ENCODE results near the gene OR2AE1.
"Not testable (repeated sequence)": the region's sequence is repeated elsewhere in the genome, so short reads cannot be mapped to it uniquely, and the experiment has no call there.

OR2AE1 gene, protein sequence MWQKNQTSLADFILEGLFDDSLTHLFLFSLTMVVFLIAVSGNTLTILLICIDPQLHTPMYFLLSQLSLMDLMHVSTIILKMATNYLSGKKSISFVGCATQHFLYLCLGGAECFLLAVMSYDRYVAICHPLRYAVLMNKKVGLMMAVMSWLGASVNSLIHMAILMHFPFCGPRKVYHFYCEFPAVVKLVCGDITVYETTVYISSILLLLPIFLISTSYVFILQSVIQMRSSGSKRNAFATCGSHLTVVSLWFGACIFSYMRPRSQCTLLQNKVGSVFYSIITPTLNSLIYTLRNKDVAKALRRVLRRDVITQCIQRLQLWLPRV

DNA sequence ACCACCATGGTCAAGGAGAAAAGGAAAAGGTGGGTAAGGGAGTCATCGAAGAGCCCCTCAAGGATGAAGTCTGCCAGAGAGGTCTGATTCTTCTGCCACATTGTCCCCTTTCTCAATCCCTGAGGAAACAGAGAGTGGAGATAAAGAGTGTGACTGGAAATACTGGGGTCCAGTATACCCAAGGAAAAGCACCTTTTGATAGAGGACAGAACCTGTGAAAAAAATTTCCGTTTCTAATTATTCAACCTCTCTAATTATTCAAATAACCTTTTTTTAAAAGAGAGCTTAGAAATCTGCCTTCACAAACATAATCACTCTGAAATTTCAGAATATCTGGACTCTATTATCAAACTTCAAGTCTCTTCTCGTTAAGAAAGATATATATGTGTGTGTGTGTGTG, at the start of gene OR2AE1:
OR2AE1 (minus strand) TSS at position 101 of the 400 bp plus-strand sequence; CDS start at position 101, 0 bp downstream.
- FAIRE-seq (no peak), DNase-seq (ENCODE audit: insufficient read length, low spot score) (no peak)

DNA sequence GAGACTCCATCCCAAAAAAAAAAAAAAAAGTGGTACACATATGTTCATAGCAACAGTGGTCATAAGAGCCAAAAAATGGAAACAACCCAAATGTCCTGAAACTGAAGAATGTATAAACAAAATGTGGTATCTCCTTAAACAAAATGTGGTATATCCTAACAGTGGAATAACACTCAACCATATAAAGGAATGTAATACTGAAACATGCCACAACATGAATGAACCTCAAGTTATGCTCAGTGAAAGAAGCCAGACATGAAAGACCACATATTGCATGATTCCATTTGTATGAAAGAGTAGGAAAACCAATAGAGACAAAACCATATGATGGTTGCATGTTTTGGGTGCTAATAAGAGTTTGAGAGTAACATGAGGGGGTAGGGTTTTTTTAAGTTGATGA, 49.5 kb upstream of the OR2AE1 start:
- DNase-seq (ENCODE audit: insufficient read length, low spot score), result no peak
- FAIRE-seq, result no peak

DNA sequence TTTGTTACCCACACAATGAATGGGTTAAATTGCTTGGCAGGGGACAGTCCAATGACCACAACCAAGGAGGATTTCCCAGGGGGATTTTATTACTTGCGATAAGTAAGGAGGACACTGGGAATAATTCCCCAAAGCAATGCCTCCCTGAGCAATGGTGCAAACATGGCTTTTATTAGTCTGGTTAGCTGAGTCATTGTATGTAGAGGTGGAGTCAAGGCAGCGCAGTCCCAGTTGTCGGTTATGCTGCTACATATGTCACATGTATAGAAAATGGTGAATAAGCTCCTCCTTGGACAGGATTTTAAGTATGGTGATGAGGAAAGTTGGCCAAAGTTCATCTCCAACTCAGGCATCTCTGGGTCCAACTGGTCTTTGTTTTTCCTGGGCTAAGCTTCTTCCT, 46.4 kb upstream of the OR2AE1 start:
- FAIRE-seq, result no peak
- DNase-seq (ENCODE audit: insufficient read length, low spot score), result no peak

DNA sequence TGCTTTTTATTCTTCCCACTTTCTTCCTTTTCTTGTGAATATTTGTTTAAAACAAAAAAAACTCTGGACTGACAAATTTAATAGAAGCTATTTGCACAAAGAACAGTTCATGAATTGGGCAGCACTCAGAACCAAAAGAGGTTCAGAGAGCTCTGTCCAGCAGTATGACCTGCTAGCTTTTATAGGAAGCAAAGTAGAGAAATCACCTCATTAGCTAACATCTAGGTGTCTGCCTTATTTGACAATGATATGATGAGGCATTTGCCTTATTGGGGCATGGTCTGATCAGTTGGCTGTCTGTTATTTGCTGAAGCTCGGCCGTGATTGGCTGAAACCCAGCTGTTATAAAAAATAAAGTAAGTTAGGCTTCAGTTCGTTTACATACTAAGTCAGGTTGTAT, 43.3 kb upstream of the OR2AE1 start:
- peak; percentile 4 for FAIRE-seq
- DNase-seq (ENCODE audit: insufficient read length, low spot score), result no peak

GRCh38 chr7:99919814-99920112, 42.9 kb upstream of the OR2AE1 start:
- DNase-seq (ENCODE audit: insufficient read length, low spot score) (no peak), FAIRE-seq (no peak)

GRCh38 chr7:99918959-99919813, 42.4 kb upstream of the OR2AE1 start, which contains the start of gene TRIM4:
Gene TRIM4 (minus strand): TSS chr7:99919530. CDS start chr7:99919401, 129 bp downstream.
- peak; percentile 88 for FAIRE-seq
- peak; percentile 88 for DNase-seq (ENCODE audit: insufficient read length, low spot score)

- FAIRE-seq (no peak), DNase-seq (ENCODE audit: insufficient read length, low spot score) (no peak)
Measured at GRCh38 chr7:99910976-99911375, 34.1 kb upstream of the OR2AE1 start.

DNA sequence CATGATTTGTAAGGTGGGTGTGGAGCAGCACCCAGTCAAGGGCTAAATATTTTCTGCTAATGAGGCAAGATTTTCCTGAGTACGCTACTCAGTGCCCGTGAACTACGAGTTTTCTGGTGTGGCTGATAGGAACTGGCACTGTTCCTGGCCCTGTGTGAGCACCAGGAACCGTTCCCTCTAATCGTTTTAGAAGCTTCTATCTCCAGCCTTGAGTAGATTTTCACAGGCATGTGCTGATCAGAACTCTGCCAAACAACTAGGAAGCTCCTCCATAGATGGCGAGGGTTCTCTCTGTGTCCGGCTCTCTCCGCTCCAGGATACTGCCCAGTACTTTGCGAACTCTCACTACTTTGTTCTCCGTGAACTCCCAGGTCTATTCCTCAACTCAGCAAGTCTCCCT, 24.7 kb upstream of the OR2AE1 start:
- no peak for FAIRE-seq
- DNase-seq (ENCODE audit: insufficient read length, low spot score), result no peak

- DNase-seq (ENCODE audit: insufficient read length, low spot score) (no peak), FAIRE-seq (no peak)
Measured at GRCh38 chr7:99899830-99900519, 23.1 kb upstream of the OR2AE1 start.

DNA sequence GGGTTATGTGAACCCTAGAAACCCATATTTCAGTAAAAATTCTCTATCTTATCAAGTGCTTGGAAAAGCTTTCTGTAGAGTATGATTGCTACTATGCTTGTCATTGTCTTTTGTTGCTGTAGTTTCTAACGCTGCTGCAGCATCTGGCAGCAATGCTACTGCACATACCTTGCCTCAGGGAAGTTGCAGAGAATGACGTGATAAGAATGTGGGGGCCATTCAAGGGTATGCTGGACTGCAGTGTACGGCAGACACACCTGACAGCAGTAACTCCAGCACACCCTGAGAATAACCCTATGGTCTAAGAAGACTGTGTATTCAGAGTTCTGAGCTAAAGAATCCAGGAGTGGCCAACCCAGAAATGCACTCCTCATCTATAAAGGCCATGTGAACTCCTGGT, 22.0 kb upstream of the OR2AE1 start:
- no peak for DNase-seq (ENCODE audit: insufficient read length, low spot score)
- no peak for FAIRE-seq

- FAIRE-seq, result no peak
Measured at GRCh38 chr7:99898023-99898357, 21.2 kb upstream of the OR2AE1 start.

GRCh38 chr7:99897322-99898022, 20.6 kb upstream of the OR2AE1 start:
- DNase-seq (ENCODE audit: insufficient read length, low spot score) (no peak), FAIRE-seq (no peak)

More at GRCh38 chr7:99898023-99898357, 21.2 kb upstream of the OR2AE1 start:
- no peak for DNase-seq (ENCODE audit: insufficient read length, low spot score)

DNA sequence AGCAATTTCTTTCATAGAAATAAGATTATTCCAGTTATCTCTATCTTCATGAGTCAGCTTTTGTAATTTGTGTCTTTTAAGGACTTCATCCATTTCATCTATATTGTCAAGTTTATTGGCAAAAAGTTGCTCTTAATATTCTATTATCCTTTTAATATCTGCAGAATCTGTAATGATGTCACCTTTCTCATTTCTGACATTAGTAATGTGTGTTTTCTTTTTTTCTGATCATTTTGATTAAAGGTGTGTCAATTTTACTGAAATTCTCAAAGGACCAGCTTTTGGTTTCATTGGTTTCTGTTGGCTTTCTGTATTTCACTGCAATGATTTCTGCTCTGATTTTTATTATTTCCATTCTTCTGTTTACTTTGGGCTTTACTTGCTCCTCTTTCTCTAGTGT, 17.9 kb upstream of the OR2AE1 start:
- FAIRE-seq, result no peak
- DNase-seq (ENCODE audit: insufficient read length, low spot score), result no peak

DNA sequence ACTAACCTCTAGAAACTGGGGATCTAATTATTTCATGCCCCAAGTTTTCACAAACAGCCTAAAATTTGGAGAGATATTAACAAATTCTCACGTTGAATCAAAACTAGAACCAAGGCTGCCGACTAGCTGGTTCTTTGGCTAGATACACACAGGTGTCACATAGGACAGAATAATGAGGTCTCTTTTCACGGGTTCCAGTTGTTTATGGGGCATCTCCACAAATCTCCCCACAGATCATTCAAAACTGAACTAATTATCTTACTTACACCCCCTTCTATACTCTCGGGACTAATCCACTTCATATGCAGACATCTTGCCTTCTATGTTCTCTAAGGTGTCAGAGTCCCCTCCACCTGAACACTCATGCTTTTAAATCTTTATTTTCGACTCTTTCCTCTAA, 16.4 kb upstream of the OR2AE1 start:
- no peak for DNase-seq (ENCODE audit: insufficient read length, low spot score)
- FAIRE-seq, result no peak

DNA sequence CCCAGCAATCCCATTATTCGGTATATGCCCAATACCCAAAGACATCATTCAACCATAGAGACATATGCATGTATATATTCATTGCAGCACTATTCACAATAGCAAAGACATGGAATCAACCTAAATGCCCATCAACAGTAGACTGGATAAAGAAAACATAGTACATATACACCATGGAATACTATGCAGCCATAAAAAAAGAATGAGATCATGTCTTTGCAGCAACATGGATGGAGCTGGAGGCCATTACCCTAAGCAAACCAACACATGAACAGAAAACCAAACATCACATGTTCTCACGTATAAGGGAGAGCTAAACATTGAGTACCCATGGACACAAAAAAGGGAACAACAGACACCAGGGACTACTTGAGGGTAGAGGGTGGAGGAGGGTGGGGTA, 13.5 kb upstream of the OR2AE1 start:
- FAIRE-seq; DNase-seq (ENCODE audit: insufficient read length, low spot score): not testable (repeated sequence)

DNA sequence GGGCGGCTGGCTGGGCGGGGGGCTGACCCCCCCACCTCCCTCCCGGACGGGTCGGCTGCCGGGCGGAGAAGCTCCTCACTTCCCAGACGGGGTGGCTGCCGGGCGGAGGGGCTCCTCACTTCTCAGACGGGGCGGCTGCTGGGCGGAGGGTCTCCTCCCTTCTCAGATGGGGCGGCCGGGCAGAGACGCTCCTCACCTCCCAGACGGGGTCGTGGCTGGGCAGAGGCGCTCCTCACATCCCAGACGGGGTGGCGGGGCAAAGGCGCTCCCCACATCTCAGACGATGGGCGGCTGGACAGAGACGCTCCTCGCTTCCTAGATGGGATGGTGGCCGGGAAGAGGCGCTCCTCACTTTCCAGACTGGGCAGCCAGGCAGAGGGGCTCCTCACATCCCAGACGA, 11.5 kb upstream of the OR2AE1 start:
- DNase-seq (ENCODE audit: insufficient read length, low spot score); FAIRE-seq: not testable (repeated sequence)

DNA sequence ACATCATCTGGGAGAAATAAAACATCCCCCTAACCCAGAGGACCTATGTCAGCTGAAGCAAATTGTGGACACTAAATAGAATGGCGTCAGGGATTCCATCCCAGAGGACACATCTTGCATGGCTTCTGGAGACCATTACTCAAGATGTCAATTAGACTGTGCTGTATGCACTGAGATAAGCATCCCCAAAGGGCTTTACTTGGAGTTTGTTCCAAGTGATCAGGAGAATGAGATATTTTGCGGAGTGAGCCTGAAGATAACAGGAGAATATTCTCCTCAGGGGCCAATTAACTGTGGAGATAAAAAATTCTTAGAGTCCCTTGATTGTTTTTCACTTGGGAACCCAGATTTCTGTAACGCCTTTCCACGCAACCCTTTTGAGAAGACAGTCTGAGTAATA, 4.5 kb upstream of the OR2AE1 start:
- FAIRE-seq, result no peak
- DNase-seq (ENCODE audit: insufficient read length, low spot score), result no peak

GRCh38 chr7:99876491-99876890, 342 bp downstream of the OR2AE1 start:
- DNase-seq (ENCODE audit: insufficient read length, low spot score), result no peak
- no peak for FAIRE-seq

DNA sequence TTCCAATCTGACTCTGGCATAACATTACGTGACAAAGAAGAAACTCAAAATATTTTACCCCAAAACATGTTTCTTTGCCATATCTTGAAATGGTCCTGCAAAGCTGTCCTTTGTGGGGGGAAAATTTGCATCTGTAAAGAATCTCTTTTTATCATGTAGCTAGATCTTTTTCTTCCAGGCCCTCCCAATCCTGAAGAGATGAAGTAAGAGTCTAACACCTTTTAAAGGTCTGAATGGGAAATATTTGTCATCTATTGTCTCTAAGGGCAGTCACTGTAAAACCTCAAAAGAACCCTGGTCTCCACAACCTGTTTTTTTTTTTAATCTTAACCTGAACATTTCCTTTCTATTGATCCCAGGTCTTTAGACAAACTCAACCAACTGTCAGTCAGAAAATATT, 8.6 kb downstream of the OR2AE1 start:
- DNase-seq (ENCODE audit: insufficient read length, low spot score) (no peak), FAIRE-seq (no peak)

- not testable (repeated sequence) for DNase-seq (ENCODE audit: insufficient read length, low spot score); FAIRE-seq
Measured at GRCh38 chr7:99867477-99867876, 9.4 kb downstream of the OR2AE1 start.
